Endometrium (tissue), 2 donors: ENCODE measurements around the gene CORO6.

Experiments
- FAIRE-seq: peaks from 2 replicates; lab custom pipeline; 2012; peaks lifted over from hg19 to GRCh38; lab: Jason Lieb, UNC
- donor health status: control.
- donor health status: control.

Gene CORO6

GRCh38 chr17:29630630-29631193 lies 8.0 kb upstream of the CORO6 start:
- FAIRE-seq = no peak

- FAIRE-seq = no peak
These were observed 7.1 kb upstream of the CORO6 start for GRCh38 chr17:29629839-29630238.

GRCh38 chr17:29628644-29629043 lies 5.9 kb upstream of the CORO6 start:
- no peak for FAIRE-seq

GRCh38 chr17:29627951-29628350 lies 5.2 kb upstream of the CORO6 start:
- FAIRE-seq = no peak

- no peak for FAIRE-seq
These were observed 2.5 kb upstream of the CORO6 start for GRCh38 chr17:29625037-29625750.

GRCh38 chr17:29624586-29624985 lies 1.9 kb upstream of the CORO6 start:
- FAIRE-seq = no peak

- FAIRE-seq = no peak
These were observed 553 bp upstream of the CORO6 start for GRCh38 chr17:29623283-29623647.

GRCh38 chr17:29621751-29622194 lies 939 bp downstream of the CORO6 start:
- no peak for FAIRE-seq

- no peak for FAIRE-seq
These were observed 1.8 kb downstream of the CORO6 start for GRCh38 chr17:29620779-29621500.

GRCh38 chr17:29620271-29620670 lies 2.4 kb downstream of the CORO6 start:
- FAIRE-seq = no peak

- FAIRE-seq = no peak
These were observed 3.5 kb downstream of the CORO6 start for GRCh38 chr17:29619251-29619650.

- no peak for FAIRE-seq
These were observed 4.2 kb downstream of the CORO6 start for GRCh38 chr17:29618272-29619065.

GRCh38 chr17:29617481-29618271 lies 5.0 kb downstream of the CORO6 start:
- FAIRE-seq = no peak

GRCh38 chr17:29617125-29617480 lies 5.6 kb downstream of the CORO6 start:
- no peak for FAIRE-seq

- FAIRE-seq = no peak
These were observed 6.2 kb downstream of the CORO6 start for GRCh38 chr17:29616300-29617048.

- no peak for FAIRE-seq
These were observed 7.0 kb downstream of the CORO6 start for GRCh38 chr17:29615492-29616299.

- FAIRE-seq = no peak
These were observed 7.7 kb downstream of the CORO6 start for GRCh38 chr17:29615048-29615385.

- FAIRE-seq = no peak
These were observed 8.2 kb downstream of the CORO6 start for GRCh38 chr17:29614349-29615047.

- FAIRE-seq = no peak
These were observed 8.9 kb downstream of the CORO6 start for GRCh38 chr17:29613856-29614255.

- FAIRE-seq = no peak
These were observed 9.3 kb downstream of the CORO6 start for GRCh38 chr17:29613352-29613837.
